Stimulated activated CD8-positive, alpha-beta memory T cell treated with anti-CD3 and anti-CD28 coated beads, Interleukin-4, amount 100 ng/mL, for 24 hours (primary cell): ENCODE results near the gene C1orf210.

Source experiments
- DNase-seq: peaks from one replicate; pipeline ENCODE4 v3.0.0-alpha.2; 2020; ENCODE audit warnings: low read depth

Gene C1orf210

DNA sequence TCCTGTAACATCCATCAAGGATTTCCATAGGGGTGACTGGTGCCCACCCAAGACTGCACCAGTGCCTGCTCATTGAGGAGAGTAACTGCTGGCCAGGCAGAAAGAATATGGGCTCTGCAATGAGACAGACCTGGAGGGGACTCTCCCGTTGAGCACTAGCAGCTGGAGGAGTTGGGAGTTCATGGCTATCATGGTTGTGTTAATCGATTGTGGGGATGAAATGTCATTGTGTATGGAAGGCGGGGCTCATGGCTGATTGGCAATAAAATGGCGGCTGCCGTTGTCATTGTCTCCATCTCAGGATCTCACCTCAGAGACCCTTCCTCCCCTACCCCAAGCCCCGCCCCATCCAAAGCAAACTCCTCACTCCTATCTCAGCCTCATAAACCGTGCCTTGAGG is 11.7 kb downstream of the C1orf210 start:
- no peak for DNase-seq

GRCh38 chr1:43272576-43273571 is 12.5 kb downstream of the C1orf210 start:
- DNase-seq: no peak

DNA sequence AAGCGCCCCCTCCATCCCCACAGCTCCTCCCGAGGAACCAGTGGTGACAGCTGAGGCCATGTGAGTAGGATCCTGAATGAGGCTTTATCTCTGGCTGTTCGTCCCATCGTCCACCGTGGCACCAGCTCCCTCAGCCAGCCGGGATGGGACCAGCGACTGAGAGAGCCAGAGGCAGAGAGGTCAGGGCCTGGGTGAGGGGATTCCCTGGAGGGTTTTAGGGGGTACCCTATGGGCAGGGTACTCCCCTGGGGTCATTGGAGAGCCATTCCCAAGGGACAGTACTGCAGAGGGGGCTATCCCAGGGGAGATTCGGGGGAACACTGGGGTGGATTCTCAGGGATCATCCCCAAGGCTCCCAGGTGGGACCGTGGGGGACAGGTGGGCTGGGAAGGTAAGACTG is 13.2 kb downstream of the C1orf210 start:
- no peak for DNase-seq

- no peak for DNase-seq
Measured at GRCh38 chr1:43271186-43272118, 13.9 kb downstream of the C1orf210 start.

- DNase-seq: no peak
Measured at GRCh38 chr1:43270421-43271095, 14.8 kb downstream of the C1orf210 start.

DNA sequence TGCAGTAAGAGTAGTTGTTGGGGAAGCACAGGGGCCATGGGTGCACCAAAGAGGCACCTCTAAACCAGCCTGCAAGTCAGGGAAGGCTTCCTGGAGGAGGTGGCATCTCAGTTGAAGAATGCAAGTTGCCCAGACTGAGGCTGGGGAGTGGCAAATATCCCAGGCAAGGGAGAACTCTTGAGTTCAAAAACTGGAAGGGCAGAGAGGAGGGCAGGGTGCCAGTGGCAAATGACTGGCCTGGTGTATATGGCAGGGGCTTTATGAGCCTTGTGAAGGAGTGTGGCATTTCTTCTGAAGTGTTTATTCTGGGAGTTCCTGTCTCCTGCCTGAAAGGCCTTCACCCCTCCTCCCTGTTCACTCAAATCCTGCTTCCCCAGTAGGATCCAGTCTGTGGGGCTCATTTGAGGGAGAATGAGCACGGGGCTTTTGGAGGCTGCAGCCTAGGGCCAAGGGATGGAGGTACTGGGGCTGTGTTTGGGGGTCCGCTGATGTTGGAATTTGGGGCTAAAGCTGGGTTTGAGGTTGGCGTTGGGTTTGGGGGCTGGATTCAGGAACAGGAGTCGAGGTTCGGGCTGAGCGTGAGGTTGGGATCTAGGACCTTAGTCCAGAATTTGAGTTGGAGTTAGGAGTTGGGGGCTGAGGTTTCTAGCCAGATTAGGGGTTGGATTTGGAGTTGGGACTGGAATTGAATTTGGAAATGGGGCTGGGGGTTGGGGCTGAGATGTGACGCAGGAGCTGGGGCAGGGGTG is 15.6 kb downstream of the C1orf210 start, which contains the start of gene TMEM125:
Gene TMEM125, plus strand, starts transcription at position 357 of the 749 bp plus-strand sequence. CDS start 2,740 bp downstream, outside the sequence.
- DNase-seq: no peak

GRCh38 chr1:43267818-43268425 is 17.5 kb downstream of the C1orf210 start:
- no peak for DNase-seq

DNA sequence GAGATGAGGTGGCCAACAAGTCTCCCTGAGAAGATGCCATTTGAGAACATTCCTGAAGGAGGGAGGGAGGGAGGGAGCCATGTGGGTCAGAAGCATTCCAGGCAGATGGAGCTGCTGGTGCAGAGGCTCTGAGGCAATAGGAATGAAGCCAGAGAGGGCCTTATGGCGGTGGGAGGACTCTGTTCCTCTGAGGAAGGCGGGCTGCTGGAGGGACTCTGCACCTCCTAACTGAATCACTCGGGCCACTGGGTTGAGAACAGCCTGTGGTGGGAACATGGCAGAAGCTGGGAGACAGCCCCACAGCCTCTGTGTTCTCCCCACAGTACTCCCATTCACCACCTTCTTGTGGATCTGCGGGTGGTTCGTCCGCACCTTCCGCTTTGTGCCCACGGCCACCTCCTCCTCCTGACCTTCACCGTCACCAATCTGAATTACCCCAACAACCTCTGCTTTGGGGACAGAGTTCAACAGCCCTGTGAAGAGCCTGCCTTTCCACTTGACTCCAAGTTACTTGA is 18.0 kb downstream of the C1orf210 start:
- DNase-seq: no peak

GRCh38 chr1:43266881-43267280 is 18.5 kb downstream of the C1orf210 start:
- DNase-seq: no peak

- DNase-seq: no peak
Measured at GRCh38 chr1:43265431-43265830, 19.9 kb downstream of the C1orf210 start.

- no peak for DNase-seq
Measured at GRCh38 chr1:43258370-43258769, 27.0 kb downstream of the C1orf210 start.

DNA sequence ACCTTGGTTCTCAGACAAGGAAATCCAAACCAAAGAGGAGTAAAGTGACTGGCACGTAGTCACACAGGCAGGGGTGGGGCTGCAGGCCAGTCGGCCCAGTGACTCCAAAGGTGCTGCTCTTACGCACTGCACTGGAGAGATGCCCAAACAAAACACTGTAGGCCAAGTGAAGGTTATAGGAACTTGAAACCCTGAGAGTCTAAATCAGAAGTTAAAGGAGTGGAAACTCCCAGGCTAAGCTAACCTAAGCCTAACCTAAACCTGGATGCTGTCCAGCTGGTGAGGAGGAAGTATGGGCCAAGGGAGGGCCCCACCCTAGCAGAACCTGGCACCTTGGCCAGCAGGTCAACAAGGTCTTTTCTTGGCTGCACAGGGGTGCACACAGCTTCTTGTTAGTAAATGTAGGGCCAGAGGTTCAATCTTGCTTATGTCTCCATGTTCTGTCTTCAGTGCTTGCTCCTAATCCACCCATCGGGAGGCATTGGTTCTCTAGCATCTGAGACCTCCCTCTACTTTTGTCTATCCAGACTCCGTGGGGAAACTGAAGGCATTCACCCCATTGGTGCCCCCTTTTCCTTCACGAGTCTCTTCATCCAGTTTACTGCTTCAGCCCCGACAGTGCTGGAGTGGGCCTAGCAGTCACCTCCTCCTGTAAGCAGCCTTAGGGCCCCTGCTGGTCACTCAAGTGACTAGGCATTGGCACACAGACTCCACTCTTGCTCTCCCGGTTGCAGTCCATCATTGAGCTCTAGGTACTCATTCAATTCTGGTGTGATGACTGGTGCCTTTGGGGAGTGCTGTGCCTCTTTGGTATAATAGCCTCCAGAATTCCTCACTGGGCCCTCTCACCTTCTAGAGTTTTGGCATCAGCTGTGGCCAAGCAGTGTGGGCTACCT is 28.5 kb downstream of the C1orf210 start:
- no peak for DNase-seq

DNA sequence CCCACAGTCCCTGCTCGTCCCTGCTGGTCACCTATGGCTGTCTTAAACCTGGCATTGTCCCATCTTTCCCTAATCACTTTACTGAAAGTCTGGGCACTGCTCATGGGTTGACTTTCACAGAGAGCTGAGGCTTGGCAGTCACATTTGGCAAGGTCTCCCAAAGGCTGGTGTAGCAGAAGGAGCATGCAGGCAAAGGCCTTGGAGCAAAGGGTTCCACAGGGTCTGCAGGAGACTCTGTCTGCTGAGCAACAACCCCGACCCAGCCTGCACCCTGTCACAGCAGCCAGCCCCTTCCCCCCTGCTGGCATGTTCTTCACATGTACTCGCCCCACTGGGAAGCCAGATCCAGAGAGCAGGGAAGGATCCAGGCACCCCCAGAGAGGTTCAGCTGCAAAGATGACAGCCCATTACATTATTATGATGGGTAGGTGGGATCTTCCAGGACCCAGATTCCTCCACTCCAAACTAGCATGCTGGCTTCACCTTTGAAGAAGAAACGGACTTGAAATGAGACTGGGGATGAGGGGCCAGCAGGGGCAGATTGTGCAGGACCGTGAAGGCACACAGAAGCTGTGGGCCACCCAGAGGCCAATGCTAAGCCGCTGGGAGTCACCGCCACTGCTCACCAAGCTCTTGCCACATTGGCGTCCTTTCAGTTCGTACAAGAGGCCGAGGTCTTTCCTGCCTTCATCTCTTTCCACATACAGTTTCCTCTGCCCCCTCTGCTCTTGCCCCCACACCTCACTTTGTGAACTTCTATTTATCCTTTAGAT is 29.8 kb downstream of the C1orf210 start:
- no peak for DNase-seq

DNA sequence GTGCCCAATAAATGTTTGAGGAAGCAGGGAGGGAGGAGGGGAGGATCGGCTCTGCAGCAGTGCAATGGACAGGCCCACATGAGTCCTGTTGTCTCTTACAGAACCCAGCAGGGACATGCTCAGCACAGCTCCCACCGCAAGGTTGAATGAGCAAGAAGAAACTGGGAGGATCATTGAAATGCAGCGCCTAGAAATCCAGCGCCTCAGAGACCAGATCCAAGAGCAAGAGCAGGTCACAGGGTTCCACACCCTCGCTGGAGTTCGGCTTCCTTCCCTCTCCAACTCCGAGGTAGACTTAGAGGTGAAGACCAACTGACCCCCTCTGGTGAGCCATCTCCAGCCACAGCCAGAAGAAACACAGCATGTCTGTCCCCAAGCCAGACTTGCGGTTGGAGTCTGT is 31.5 kb downstream of the C1orf210 start:
- DNase-seq: no peak

DNA sequence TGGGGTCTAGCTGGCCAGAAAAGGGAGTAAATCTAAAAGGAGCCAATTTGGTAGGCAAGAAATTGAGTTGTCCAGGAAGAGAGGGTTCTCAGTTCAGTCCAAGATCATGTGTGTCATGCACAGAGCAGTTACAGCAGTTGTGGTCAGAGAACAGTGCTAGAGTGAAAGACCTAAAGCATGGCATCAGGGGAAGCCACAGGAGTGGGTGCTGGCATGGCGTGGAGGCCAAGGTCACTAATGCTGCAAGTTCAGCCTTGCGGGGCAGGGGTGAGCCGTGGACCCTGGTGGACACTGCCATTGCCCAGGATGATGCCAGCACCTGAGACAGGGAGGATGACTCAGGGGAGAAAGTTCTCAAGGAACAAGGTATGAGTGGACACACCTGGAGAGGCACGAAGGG is 32.2 kb downstream of the C1orf210 start:
- DNase-seq: no peak

DNA sequence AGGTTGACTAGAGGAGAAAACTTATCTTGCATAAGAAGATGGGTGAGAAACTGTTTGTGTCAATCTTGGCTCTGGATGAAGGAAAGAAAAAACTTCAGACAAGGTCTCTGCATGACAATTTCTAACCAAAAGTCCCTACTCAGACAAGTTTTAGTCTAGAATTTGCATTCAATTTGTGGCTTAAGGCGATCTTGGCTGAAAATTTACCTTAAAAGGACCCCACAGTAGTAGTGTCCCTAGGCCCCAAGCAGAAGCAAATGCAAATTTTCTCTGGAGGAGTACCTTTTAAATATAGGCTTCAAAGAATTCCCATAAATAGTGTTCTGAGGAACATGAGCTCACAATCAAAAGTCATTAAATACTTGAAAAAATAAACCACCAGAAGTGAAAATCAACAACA is 33.2 kb downstream of the C1orf210 start:
- DNase-seq: no peak

DNA sequence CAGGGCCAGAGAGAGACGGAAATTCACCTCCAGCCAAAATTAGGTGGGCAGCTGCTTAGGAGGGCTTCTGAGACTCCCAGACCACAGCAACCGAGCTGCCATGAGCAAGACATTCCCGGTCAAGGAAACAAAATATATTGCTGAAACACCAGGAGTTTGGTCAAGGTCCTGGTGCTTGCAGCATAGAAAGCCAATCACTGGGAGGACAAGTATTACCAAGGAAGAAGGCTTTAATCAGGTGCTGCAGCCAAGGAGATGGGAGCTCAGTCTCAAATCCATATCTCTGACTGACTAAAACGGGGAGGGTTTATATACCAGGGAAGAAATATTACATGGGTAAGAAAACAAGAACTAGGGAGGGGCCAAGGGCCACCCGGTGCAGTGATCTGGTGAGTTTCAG is 34.4 kb downstream of the C1orf210 start:
- no peak for DNase-seq

DNA sequence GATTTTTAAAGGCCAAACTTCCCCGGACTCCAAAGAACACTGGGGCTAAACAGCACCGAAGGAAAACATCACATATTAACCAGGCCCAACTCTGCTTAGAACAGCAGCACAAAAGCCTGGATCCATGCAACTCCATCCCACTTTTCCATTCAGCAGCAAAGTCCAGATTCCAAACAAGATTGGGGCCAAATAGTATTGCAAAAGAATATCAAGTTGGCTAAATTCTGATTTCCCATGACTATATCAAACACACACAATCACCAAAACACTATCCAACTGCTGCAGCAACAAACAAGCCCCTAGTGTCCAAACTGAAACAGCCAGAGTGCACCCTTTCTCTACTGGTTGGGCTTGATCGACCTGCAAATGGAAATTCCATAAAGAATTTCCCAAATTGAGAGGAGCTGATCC is 35.0 kb downstream of the C1orf210 start:
- DNase-seq: no peak
